T follicular helper cell (primary cell): ENCODE data around the gene PTGR2.
"Not testable (repeated sequence)": the region's sequence is repeated elsewhere in the genome, so short reads cannot be mapped to it uniquely, and the experiment has no call there.

ENCODE experiments used
- DNase-seq: peaks from one replicate; pipeline ENCODE4 v3.0.0-alpha.2; 2020; ENCODE audit warnings: low read depth

PTGR2 gene

DNA sequence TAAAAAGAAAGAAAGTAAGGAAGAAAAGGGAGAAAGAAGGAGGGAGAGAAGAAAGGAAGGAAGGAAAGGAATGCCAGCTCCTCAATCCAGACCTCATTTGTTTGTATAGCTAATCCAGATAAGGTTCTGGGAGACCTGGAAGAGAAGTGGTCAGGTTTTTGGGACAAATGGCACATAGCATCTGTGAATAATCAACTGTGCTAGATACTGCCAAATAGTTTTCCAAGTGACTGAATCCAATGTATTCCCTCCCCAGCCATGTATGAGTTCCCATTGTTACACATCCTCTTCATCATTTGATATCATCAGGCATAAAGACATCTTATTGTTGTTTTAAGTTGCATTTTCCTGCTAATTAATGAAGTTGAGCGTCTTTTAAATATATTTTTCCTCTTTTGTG, 18.6 kb upstream of the PTGR2 start:
- DNase-seq, result no peak

GRCh38 chr14:73833530-73834260, 17.9 kb upstream of the PTGR2 start:
- no peak for DNase-seq

GRCh38 chr14:73834261-73834625, 17.4 kb upstream of the PTGR2 start:
- DNase-seq, result no peak

GRCh38 chr14:73838293-73839034, 13.2 kb upstream of the PTGR2 start:
- DNase-seq, result not testable (repeated sequence)

GRCh38 chr14:73842201-73842600, 9.4 kb upstream of the PTGR2 start:
- DNase-seq, result no peak

- DNase-seq, result no peak
Measured at GRCh38 chr14:73842851-73843250, 8.8 kb upstream of the PTGR2 start.

GRCh38 chr14:73843296-73843695, 8.3 kb upstream of the PTGR2 start:
- DNase-seq, result no peak

DNA sequence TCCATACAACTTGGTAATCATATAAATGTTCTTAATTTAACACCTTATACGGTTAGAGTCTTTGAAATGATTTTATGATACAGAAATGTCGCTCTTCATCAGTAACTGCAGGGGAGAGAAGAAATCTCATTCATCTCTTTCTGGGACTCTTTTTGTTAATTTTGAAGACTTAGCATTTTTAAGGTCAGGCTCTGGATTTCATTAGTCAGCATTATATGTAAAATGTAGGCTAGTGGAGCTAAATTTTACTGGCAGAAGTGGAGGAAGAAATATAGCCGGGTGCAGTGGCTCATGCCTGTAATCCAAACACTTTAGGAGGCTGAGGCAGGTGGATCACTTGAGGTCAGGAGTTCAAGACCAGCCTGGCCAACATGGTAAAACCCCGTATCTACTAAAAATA, 4.7 kb upstream of the PTGR2 start:
- no peak for DNase-seq

DNA sequence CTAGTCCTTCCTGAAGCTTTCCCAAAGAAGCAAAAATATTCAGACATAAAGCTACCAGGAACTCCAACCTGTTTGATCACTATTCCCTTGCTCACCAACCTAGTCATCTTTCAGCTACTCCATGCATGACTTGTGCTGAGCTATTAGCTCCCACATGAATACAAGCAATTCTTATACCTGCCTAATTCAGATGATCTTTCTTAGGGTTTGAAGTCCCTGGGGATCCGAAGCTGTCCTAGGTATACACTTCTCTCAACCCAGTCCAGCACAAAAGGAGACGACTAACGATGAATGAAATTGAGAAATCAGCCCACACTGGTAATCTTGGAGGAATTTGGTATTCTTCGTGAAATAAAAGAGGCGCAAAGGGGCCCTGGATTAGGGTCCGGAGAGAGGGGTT, 631 bp upstream of the PTGR2 start:
- no peak for DNase-seq

DNA sequence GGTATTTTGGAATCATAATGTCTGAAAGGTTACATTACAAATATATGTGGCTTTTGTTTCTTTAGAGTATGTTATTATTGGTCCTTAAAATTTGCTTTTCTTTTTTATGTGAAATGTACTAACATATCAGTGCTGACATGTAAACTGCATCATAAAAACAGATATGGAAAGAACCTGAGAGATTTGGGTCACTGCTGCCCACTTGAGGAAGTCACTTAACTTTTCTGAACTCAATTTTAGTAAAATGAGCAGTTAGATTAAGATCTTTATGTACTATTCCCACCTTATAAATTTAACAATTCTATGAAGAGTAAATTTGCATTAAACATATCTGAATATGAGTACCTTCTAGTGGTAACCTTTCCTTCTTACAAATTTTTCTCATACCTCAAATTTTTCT, 7.5 kb downstream of the PTGR2 start:
- DNase-seq, result no peak

- no peak for DNase-seq
Measured at GRCh38 chr14:73861073-73861472, 9.4 kb downstream of the PTGR2 start.

GRCh38 chr14:73862480-73862879, 10.8 kb downstream of the PTGR2 start:
- no peak for DNase-seq

DNA sequence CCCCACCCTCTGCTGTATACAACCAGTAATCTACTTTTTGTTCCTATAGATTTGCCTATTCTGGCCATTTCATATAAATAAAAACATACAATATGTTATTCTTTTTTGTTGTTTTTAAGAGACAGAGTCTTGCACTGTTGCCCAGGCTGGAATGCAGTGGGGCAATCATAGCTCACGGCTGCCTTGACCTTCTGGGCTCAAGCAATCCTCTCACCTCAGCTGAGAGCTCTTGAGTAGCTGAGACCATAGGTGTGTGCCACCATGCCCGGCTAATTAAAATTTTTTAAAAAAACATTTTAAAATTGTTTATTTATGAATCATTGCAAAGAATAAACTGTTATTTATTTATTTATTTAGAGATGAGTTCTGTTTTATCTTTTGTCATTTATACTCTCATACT, 11.6 kb downstream of the PTGR2 start:
- no peak for DNase-seq

- DNase-seq, result no peak
Measured at GRCh38 chr14:73865534-73866113, 14.0 kb downstream of the PTGR2 start.

DNA sequence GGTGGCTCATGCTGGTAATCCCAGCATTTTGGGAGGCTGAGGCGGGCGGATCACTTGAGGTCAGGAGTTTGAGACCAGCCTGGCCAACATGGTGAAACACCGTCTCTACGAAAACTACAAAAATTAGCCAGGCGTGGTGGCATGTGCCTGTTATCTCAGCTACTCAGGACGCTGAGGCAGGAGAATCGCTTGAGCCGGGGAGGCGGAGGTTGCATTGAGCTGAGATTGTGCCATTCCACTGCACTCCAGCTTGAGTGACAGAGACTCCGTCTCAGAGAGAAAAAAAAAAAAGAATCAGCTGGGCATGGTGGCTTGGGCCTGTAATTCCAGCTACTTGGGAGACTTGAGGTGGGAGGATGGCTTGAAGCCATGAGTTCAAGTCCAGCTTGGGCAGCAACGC, 18.1 kb downstream of the PTGR2 start:
- DNase-seq, result not testable (repeated sequence)

DNA sequence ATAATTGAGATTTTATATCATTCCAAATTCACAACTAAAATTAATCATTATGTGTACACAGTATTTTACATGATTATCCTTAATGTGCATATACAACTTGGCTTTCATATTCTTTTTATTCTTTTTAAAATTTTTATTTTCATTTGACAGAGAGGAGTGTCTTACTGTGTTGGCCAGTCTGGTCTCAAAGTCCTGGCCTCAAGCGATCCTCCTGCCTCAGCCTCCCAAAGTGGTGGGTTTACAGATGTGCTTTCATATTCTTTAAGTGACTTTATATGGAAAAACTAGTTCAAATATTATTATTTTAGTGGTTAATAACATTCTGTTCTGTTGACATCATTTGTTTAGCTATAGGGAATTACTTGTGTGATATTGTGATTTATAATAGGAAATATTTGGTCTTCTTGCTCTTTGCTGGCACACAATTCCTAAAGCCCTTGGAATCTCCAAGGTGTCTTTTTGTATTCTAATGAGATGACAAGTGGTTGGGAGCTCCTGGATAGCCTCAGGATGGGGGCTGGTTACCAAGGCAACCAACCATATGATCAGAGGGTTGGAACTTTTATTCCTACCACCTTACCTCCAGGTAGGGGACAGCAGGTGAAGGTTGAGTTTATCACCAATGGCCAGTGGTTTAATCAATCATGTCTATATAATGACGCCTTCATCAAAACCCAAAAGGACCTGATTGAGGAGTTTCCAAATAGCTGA, 19.0 kb downstream of the PTGR2 start:
- DNase-seq, result no peak

GRCh38 chr14:73873660-73874059, 22.0 kb downstream of the PTGR2 start:
- DNase-seq, result no peak

GRCh38 chr14:73877790-73878189, 26.2 kb downstream of the PTGR2 start:
- DNase-seq, result no peak

- DNase-seq, result no peak
Measured at GRCh38 chr14:73878436-73878835, 26.8 kb downstream of the PTGR2 start.

- no peak for DNase-seq
Measured at GRCh38 chr14:73879027-73879426, 27.4 kb downstream of the PTGR2 start.

- DNase-seq, result no peak
Measured at GRCh38 chr14:73884438-73885190, 33.0 kb downstream of the PTGR2 start.
